CD8-positive, alpha-beta memory T cell (primary cell): Measurements from ENCODE around the gene CLIC5. TPM values are rescaled to one million over a fixed set of nuclear protein-coding genes. Genes with fewer than 3 reads are reported as not detected.

Experiments
- CTCF ChIA-PET: fragments of 350-600 bp; sonication (Branson Sonifier 250); formaldehyde crosslinking; loops from one replicate; lab custom pipeline; 2021; ENCODE audit warnings: antibody characterized with exemption; lab: Charles Lee
- POLR2A ChIA-PET: fragments of 350-600 bp; sonication (Branson Sonifier 250); formaldehyde crosslinking; loops from one replicate; lab custom pipeline; 2021; ENCODE audit warnings: antibody characterized with exemption; lab: Charles Lee
- DNase-seq, 5 donors: peaks; one replicate each; pipeline versions ENCODE4 v3.0.0 to v3.0.0-alpha.2; 2020 to 2022; ENCODE audit warnings: mixed read lengths in 1 of 5
- H3K27ac ChIP-seq: one replicate; pipeline ENCODE4 v1.7.0; 2013; ENCODE audit warnings: low read depth, mild to moderate bottlenecking, low read length, moderate library complexity
- H3K27me3 ChIP-seq: 2 replicates; pipeline ENCODE4 v1.7.0; 2013; ENCODE audit warnings: low read length, mild to moderate bottlenecking; ENCODE audit not compliant: insufficient read depth, poor library complexity, severe bottlenecking
- H3K36me3 ChIP-seq: 2 replicates; pipeline ENCODE4 v1.7.0; 2013; ENCODE audit warnings: mild to moderate bottlenecking, low read length, moderate library complexity; ENCODE audit not compliant: insufficient read depth
- H3K4me1 ChIP-seq: 2 replicates; pipeline ENCODE4 v1.7.0; 2013; ENCODE audit warnings: mild to moderate bottlenecking, low read length, moderate library complexity; ENCODE audit not compliant: insufficient read depth
- H3K4me3 ChIP-seq: 2 replicates; pipeline ENCODE4 v1.7.0; 2013; ENCODE audit warnings: mild to moderate bottlenecking, low read length
- H3K9me3 ChIP-seq: 2 replicates; pipeline ENCODE4 v1.7.0; 2013; ENCODE audit warnings: mild to moderate bottlenecking, low read length
- H3K27ac Mint-ChIP-seq, 8 donors: one replicate each; pipeline ENCODE4 v1.8.0; 2020 to 2021; ENCODE audit warnings: mixed read lengths in 8 of 8, mild to moderate bottlenecking in 6 of 8, inconsistent platforms in 3 of 8, moderate library complexity in 3 of 8
- H3K27me3 Mint-ChIP-seq, 2 donors: one replicate each; pipeline ENCODE4 v1.8.0; 2020 to 2021; ENCODE audit warnings: mixed read lengths in 2 of 2, mild to moderate bottlenecking in 1 of 2, moderate library complexity in 1 of 2
- H3K36me3 Mint-ChIP-seq, 3 donors: one replicate each; pipeline ENCODE4 v1.8.0; 2020 to 2021; ENCODE audit warnings: mixed read lengths in 3 of 3, inconsistent platforms in 1 of 3, mild to moderate bottlenecking in 1 of 3
- H3K4me1 Mint-ChIP-seq, 3 donors: one replicate each; pipeline ENCODE4 v1.8.0; 2020 to 2021; ENCODE audit warnings: mixed read lengths in 3 of 3, inconsistent platforms in 1 of 3, mild to moderate bottlenecking in 1 of 3
- H3K4me3 Mint-ChIP-seq, 7 donors: one replicate each; pipeline ENCODE4 v1.8.0; 2020 to 2021; ENCODE audit warnings: mixed read lengths in 7 of 7, mild to moderate bottlenecking in 6 of 7, moderate library complexity in 4 of 7, inconsistent platforms in 2 of 7
- H3K9me3 Mint-ChIP-seq, 5 donors: one replicate each; pipeline ENCODE4 v1.8.0; 2020 to 2022; ENCODE audit warnings: mixed read lengths in 5 of 5, mild to moderate bottlenecking in 3 of 5, moderate library complexity in 2 of 5, inconsistent platforms in 1 of 5
- polyA plus RNA-seq: library from polyadenylated mRNA; unstranded; fragments of 300-500 nt; fragmentation: Illumina TruSeq; gene quantifications from one replicate; pipeline ENCODE4 v1.2.3, GENCODE V29; 2021
- total RNA-seq, 2 experiments: library from RNA; stranded (reverse); gene quantifications; one replicate each; pipeline ENCODE4 v1.2.3, GENCODE V29; 2021

Gene CLIC5
- total and polyA plus RNA-seq, 3 experiments from 2014 or later, result 4.8 to 7.2 (median 6.4) TPM

DNA sequence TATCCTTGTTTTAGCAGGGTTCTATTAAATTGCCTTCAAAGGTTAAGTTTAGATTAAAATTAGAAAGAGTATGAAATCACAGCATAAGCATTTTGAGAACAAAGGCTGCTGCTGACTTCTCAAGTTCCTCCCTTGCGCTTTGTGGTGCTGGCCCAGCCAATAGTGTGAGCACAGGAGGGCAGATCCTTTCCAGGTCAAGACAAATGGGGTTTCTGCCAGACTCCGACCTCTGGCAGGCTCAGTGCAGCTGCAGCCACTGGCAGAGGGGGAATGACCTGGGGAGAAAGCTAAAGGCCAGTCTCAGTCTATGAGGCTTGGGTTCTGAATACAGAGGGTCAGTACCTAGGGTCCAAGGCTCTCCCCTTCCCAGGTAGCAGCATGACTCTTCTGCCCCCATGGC, 27.0 kb downstream of the CLIC5 start:
- DNase-seq, result no peak
- Mint-ChIP-seq H3K36me3 (peaks cover 1 to 13% (median 4%) of the 10 kb centered on the region in 3 donors), H3K4me1 (peaks cover 17 to 31% (median 19%) of the 10 kb centered on the region in 3 donors), H3K4me3 (no peak overlapping the region), H3K9me3 (no peaks in the 10 kb centered on the region), H3K27ac (no peak overlapping the region), H3K27me3 (no peaks in the 10 kb centered on the region)
- Histone ChIP-seq H3K27me3 (no peaks in the 10 kb centered on the region), H3K4me1 (no peaks in the 10 kb centered on the region), H3K9me3 (no peaks in the 10 kb centered on the region), H3K4me3 (no peak overlapping the region), H3K27ac (no peak overlapping the region), H3K36me3 (no peaks in the 10 kb centered on the region)
- CTCF ChIA-PET, result no interaction called here
- POLR2A ChIA-PET, result no interaction called here

DNA sequence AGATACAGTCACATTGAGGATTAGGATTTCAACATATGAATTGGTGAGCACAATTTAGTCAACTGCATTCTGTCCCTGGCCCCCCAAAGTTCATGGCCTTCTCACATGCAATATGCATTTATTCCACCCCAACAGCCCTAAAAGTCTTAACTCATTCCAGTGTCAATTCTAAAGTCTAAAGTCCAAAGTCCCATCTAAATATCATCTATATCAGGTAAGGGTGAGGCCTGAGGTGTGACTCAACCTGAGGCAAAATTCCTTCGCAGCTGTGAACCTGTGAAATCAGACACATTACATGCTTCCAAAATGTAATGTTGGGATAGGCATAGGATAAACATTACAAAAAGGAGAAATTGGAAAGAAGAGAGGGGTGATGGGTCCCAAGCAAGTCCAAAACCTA, 27.8 kb downstream of the CLIC5 start:
- Histone ChIP-seq H3K36me3 (no peaks in the 10 kb centered on the region), H3K4me1 (no peaks in the 10 kb centered on the region), H3K9me3 (no peaks in the 10 kb centered on the region), H3K27ac (no peak overlapping the region), H3K27me3 (no peaks in the 10 kb centered on the region), H3K4me3 (no peak overlapping the region)
- no peaks in the 10 kb centered on the region for H3K27me3 Mint-ChIP-seq
- DNase-seq, result no peak
- ChIA-PET POLR2A (no interaction called here), CTCF (no interaction called here)
- no peak overlapping the region for H3K4me3 Mint-ChIP-seq
- H3K36me3 Mint-ChIP-seq, result peaks cover 1 to 13% (median 4%) of the 10 kb centered on the region in 3 donors
- no peaks in the 10 kb centered on the region for H3K9me3 Mint-ChIP-seq
- no peak overlapping the region for H3K27ac Mint-ChIP-seq
- H3K4me1 Mint-ChIP-seq, result peaks cover 17 to 31% (median 19%) of the 10 kb centered on the region in 3 donors

DNA sequence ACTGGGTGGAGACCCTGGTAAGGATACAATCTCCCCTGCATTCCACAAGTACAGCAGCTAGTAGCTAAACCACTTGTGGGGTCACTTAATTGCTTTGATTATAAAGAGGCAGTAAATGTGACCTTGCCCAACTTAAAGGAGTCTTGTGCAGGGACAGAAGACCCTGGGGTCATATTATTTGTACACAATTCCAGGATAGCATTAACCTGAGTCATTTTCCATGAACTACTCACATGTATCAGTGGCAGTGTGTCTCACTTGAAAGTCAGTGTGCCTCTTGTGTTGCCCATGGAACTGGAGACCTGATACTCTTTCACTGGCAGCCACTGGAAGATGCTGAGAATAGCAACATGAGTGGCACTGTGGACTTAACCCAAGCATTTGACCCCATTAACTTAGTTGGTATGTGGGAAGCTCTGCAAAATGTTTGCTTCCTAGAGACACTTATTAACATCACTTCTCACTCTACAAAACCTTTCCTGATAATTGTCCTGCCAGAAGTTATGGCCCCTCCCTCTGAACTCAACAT, 28.9 kb downstream of the CLIC5 start:
- H3K27ac ChIP-seq, result no peak overlapping the region
- H3K9me3 ChIP-seq, result no peaks in the 10 kb centered on the region
- Mint-ChIP-seq H3K27me3 (no peaks in the 10 kb centered on the region), H3K4me1 (peaks cover 17 to 29% (median 19%) of the 10 kb centered on the region in 3 donors), H3K36me3 (peaks cover 1 to 13% (median 7%) of the 10 kb centered on the region in 3 donors), H3K27ac (peak overlapping the region in 1 of 8 donors; percentile 3), H3K9me3 (no peaks in the 10 kb centered on the region), H3K4me3 (no peak overlapping the region)
- POLR2A ChIA-PET, result no interaction called here
- H3K4me1 ChIP-seq, result no peaks in the 10 kb centered on the region
- DNase-seq, result no peak
- no peaks in the 10 kb centered on the region for H3K36me3 ChIP-seq
- no peak overlapping the region for H3K4me3 ChIP-seq
- CTCF ChIA-PET, result interaction anchor here (1.4 kb wide), 1 partner anchor 56 kb away, joined by 3 read pairs; no protein-coding TSS in a partner anchor
- no peaks in the 10 kb centered on the region for H3K27me3 ChIP-seq

DNA sequence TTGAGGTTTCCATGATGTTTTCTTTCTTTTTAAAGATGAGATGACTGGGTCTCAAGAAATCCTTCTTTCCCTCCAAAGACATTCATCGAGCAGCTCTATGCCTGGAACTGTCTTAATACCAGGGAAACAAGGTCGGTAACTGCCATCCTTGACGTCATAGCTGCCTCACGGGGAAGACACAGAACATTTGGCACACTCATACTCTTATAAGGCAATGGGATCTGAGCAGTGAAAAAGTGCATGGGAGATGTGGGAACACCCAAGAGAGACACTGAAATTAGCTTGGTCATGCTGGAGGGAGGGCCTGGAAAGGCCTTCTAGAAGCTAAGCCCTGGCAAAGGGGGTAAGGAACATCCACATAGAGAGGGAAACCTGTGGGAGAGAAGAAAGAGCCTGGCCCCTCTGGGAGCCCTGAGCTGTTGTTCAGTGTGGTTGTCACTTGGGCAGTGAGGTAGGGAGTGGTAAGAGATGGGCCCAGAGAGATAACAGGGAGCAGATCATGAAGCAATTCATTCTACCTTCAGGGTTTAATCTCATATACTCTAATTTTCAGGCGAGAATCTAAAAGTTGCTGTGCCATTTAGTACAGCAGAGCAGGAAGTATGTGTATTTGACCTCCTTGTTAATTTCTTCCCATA, 30.8 kb downstream of the CLIC5 start:
- Histone ChIP-seq H3K4me3 (no peak overlapping the region), H3K36me3 (no peaks in the 10 kb centered on the region), H3K9me3 (no peaks in the 10 kb centered on the region), H3K4me1 (no peaks in the 10 kb centered on the region), H3K27me3 (no peaks in the 10 kb centered on the region), H3K27ac (no peak overlapping the region)
- Mint-ChIP-seq H3K4me1 (peaks cover 15 to 22% (median 15%) of the 10 kb centered on the region in 3 donors), H3K27ac (peak overlapping the region in 3 of 8 donors; percentile 2 to 66 (median 65)), H3K36me3 (peaks cover 1 to 9% (median 7%) of the 10 kb centered on the region in 3 donors), H3K9me3 (no peaks in the 10 kb centered on the region), H3K27me3 (no peaks in the 10 kb centered on the region), H3K4me3 (peak overlapping the region in 1 of 7 donors; percentile 8)
- ChIA-PET CTCF (interaction anchor here (1.5 kb wide), 1 partner anchor 55 kb away, joined by 4 read pairs; no protein-coding TSS in a partner anchor), POLR2A (no interaction called here)
- no peak for DNase-seq

DNA sequence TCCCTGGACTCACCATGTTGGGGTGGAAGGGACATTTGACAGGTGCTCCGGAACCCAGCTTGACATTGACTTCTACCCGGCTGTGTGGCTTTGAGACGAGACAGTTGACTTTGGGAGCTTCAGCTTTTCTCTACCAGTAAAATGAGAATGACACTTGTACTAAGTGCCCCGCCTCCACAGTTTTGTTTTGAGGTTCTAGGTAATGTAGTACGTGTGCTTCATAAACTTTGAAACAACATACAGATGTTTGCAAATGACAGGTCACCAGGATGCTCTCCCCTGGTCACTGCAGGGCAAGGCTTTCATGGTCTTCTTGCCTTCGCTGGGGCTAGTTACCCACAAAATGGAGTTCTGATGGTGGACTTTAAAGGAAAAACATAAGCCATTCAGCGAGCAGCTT, 31.3 kb downstream of the CLIC5 start:
- H3K9me3 ChIP-seq, result no peaks in the 10 kb centered on the region
- DNase-seq, result no peak
- no peaks in the 10 kb centered on the region for H3K36me3 ChIP-seq
- Mint-ChIP-seq H3K27me3 (no peaks in the 10 kb centered on the region), H3K9me3 (no peaks in the 10 kb centered on the region), H3K27ac (no peak overlapping the region), H3K4me3 (no peak overlapping the region), H3K4me1 (peaks cover 15 to 22% (median 15%) of the 10 kb centered on the region in 3 donors), H3K36me3 (peaks cover 1 to 9% (median 7%) of the 10 kb centered on the region in 3 donors)
- ChIA-PET POLR2A (no interaction called here), CTCF (interaction anchor here (1.5 kb wide), 1 partner anchor 54 kb away, joined by 4 read pairs; no protein-coding TSS in a partner anchor)
- no peak overlapping the region for H3K27ac ChIP-seq
- no peak overlapping the region for H3K4me3 ChIP-seq
- H3K27me3 ChIP-seq, result no peaks in the 10 kb centered on the region
- H3K4me1 ChIP-seq, result no peaks in the 10 kb centered on the region

DNA sequence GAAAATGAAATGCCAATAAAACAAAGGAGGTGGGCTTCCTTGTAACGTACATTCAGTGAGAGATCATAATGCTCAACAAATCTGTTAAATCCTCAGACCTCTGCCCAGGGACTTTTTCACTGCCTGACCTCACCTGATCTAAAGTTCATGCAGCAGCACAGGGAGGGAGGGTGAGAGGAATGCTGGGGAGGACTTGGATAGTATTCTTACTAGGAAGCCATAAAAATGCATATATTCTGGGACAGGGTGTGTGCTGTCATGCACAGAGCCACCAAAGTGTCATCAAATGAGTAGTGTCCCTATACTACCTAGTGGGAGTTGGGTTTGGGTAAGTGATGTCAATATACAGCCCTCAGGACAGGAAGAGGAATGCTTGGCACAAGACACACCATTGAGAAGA, 32.6 kb downstream of the CLIC5 start:
- Histone ChIP-seq H3K4me1 (no peaks in the 10 kb centered on the region), H3K9me3 (no peaks in the 10 kb centered on the region), H3K27ac (no peak overlapping the region), H3K36me3 (no peaks in the 10 kb centered on the region), H3K4me3 (no peak overlapping the region), H3K27me3 (no peaks in the 10 kb centered on the region)
- peaks cover 1 to 9% (median 7%) of the 10 kb centered on the region in 3 donors for H3K36me3 Mint-ChIP-seq
- ChIA-PET CTCF (no interaction called here), POLR2A (no interaction called here)
- H3K27ac Mint-ChIP-seq, result no peak overlapping the region
- H3K9me3 Mint-ChIP-seq, result no peaks in the 10 kb centered on the region
- no peaks in the 10 kb centered on the region for H3K27me3 Mint-ChIP-seq
- no peak for DNase-seq
- peaks cover 15 to 22% (median 15%) of the 10 kb centered on the region in 3 donors for H3K4me1 Mint-ChIP-seq
- H3K4me3 Mint-ChIP-seq, result no peak overlapping the region

DNA sequence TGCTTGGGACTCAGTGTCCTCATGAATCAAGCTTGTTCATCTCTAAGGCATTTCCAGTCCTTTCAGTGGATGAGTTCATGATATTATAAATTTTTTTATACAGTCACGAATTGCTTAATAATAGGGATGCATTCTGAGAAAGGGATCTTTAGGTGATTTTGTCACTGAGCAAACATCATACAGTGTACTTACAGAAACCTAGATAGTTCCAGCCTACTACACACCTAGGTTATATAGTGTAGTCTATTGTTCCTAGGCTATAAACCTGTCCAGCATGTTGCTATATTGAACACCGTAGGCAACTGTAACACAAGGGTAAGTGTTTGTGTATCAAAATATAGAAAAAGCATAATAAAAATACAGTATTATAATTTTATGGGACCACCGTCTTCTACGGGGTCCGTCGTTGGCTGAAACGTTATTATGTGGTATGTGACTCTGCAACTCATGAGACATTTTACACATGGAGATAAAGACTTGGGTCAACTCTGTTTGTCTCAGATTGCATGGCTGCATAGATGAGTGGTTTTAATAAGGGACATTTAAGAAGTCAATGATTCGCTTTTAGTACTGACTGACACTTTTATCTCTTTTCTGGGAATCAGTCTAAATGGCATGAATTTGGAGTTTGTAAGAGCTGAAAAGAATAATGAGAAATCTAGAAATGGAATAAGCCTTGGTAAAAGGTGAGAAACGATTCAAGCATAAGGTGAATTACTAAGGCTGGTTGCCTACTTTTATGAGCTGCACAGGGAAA, 33.2 kb downstream of the CLIC5 start:
- no peaks in the 10 kb centered on the region for H3K9me3 Mint-ChIP-seq
- Histone ChIP-seq H3K9me3 (no peaks in the 10 kb centered on the region), H3K4me1 (no peaks in the 10 kb centered on the region), H3K36me3 (no peaks in the 10 kb centered on the region), H3K27me3 (no peaks in the 10 kb centered on the region), H3K27ac (no peak overlapping the region), H3K4me3 (no peak overlapping the region)
- no peak overlapping the region for H3K4me3 Mint-ChIP-seq
- H3K27me3 Mint-ChIP-seq, result peaks cover 0 to 3% of the 10 kb centered on the region in 2 donors
- DNase-seq, result no peak
- no peak overlapping the region for H3K27ac Mint-ChIP-seq
- peaks cover 15 to 22% (median 15%) of the 10 kb centered on the region in 3 donors for H3K4me1 Mint-ChIP-seq
- peaks cover 1 to 9% (median 4%) of the 10 kb centered on the region in 3 donors for H3K36me3 Mint-ChIP-seq
- ChIA-PET CTCF (no interaction called here), POLR2A (no interaction called here)

DNA sequence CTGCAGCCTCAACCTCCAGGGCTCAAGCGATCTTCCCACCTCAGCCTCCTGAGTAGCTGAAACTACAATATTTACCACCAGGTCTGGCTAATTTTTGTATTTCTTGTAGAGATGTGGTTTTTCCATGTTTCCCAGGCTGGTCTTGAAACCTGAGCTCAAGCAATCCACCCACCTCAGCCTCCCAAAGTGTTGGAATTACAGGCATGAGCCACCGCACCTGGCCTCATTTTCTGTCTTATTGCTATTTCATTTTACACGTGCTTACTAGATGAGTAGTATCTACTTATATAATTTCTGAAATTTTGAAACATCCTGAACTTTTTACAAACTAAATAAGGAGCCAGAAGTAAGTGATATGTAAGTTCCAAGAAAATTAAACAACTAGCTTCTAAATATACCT, 34.6 kb downstream of the CLIC5 start:
- Mint-ChIP-seq H3K27me3 (peaks cover 0 to 3% of the 10 kb centered on the region in 2 donors), H3K27ac (no peak overlapping the region), H3K4me1 (peaks cover 14 to 20% (median 15%) of the 10 kb centered on the region in 3 donors), H3K36me3 (peaks cover 1 to 10% (median 4%) of the 10 kb centered on the region in 3 donors), H3K4me3 (no peak overlapping the region), H3K9me3 (no peaks in the 10 kb centered on the region)
- no peaks in the 10 kb centered on the region for H3K9me3 ChIP-seq
- CTCF ChIA-PET, result no interaction called here
- POLR2A ChIA-PET, result no interaction called here
- H3K4me1 ChIP-seq, result no peaks in the 10 kb centered on the region
- H3K4me3 ChIP-seq, result no peak overlapping the region
- H3K27me3 ChIP-seq, result no peaks in the 10 kb centered on the region
- no peaks in the 10 kb centered on the region for H3K36me3 ChIP-seq
- H3K27ac ChIP-seq, result no peak overlapping the region
- no peak for DNase-seq
